AML-193 (cell line): ENCODE data around the gene PTPN23.
A peak's percentile ranks its signal among the peaks of the same experiment; 100 is the strongest.

Experiments
- DNase-seq, 2 experiments: peaks; one replicate each; lab custom pipeline; 2025; lab: John Stamatoyannopoulos, UW

The PTPN23 gene

GRCh38 chr3:47420511-47421484 is 40.0 kb downstream of the PTPN23 start:
- peak; percentile 88 to 94 for DNase-seq

DNA sequence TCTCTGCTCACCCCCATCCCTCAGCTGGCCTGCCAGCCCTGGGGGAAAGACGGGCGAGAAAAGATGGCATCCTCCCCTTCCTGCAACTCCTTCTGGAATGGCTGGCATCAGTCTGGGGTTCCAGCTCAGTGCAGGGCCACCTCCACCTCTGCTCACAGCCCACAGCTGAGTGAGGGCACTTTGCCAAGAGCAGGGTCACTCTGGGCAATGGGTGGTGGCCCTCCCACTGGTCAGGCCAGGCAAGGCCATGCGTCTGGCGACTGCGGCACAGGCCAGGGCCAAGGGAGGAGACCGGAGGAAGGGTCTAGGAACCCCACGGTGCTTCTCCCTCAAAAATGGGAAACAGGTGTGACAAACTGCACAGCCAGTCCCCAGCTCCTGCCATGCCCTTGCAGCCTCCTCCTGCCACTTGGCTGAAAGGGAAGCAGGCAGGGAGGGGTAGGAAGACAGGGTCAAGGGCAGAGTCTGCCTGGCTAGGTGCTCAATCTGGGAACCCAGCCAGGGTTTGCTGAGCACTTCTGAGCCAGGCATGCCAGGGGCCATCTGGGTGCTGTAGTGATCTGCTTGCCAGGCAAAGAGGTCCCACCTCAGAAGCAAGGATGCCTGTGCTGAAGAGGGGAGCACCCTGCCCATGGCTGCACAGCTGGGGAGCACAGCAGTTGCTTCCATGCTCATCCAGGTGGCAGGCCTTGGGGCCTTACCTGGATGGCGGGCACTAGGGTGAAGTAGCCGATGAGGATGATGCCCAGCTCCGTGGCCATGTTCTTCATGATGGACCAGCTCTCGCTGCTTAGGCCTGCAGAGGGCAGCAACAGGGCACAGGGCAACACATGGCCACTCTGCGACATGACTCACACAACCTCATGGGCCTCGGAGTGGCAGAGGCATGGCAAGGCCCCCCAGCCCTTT is 41.2 kb downstream of the PTPN23 start:
- peak; percentile 21 to 48 for DNase-seq

- no peak for DNase-seq
Observed at GRCh38 chr3:47422743-47423142, 41.9 kb downstream of the PTPN23 start.

- DNase-seq = no peak
Observed at GRCh38 chr3:47423548-47424145, 42.8 kb downstream of the PTPN23 start.

- DNase-seq = no peak
Observed at GRCh38 chr3:47424434-47425382, 43.9 kb downstream of the PTPN23 start.

DNA sequence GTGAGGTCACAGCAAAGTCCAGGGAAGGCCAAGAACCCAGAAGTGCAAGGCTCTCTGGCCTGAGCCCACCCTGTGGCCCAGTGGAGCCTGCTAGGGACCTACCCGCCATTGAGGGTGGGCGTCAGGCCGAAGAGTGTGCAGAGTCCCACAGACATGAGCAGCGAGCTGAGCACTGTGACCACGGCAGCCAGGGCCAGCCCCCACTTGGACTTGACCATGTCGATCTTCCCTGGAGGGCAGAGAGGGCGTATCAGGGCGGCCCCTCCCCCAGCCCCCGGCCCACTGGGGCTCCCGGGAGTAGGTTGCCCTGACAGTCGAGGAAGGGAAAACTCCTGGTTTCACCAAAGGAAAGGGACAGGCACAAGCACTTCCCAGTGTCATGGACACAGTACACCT is 44.6 kb downstream of the PTPN23 start:
- no peak for DNase-seq

GRCh38 chr3:47425959-47426358 is 45.1 kb downstream of the PTPN23 start:
- DNase-seq = no peak

GRCh38 chr3:47427866-47428265 is 47.0 kb downstream of the PTPN23 start:
- no peak for DNase-seq

DNA sequence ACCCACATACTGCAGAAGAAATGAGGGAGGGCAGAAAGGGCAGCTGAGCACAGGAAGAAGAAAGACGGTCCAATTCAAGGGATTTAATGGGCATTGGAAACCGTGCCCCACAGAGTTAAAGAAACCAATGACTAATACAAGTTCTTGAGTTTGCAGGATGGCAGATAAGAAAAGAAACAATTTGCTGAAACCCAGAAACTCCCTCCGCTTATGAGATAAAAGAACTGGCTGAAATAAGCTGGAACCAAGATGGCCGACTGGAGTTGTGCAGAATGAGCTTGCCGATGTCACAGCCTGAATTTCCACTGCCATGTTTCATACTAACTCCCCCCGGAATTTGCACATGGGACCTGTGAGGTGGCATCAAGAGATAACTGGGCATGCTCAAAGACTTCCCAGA is 47.8 kb downstream of the PTPN23 start:
- no peak for DNase-seq

DNA sequence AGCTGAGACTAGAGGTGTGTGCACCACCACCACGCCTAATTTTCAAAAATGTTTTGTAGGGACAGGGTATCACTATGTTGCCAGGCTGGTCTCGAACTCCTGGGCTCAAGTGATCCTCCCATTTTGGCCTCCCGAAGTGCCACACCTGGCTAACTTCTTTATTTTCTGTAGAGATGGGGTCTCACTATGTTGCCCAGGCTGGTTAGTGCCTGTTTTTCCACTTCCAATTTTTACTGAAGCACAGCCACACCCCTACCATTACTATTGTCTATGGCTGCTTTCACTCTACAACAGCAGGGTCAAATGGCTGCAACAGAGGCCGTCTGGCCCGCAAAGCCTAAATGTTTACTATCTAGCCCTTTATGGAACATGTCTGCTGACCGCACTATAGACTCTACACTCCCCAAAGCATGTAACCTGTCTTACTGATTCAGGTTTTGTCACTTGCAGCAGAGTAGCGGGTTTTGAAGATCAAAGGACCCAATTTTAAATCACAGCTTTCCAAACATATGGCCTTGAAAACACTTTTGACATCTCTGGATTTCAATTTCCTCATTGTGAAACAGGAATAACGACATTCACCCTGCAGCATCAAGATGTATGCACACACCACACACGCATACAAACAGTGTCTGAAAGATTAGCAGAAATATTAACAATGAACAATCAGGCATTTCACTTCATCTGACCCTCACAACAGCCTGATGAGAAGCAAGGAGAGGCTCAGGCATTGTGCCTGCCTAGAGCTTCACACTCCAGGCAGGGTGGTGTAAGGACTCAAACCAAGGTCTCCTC is 48.9 kb downstream of the PTPN23 start:
- no peak for DNase-seq

GRCh38 chr3:47430606-47431005 is 49.8 kb downstream of the PTPN23 start:
- no peak for DNase-seq

GRCh38 chr3:47431225-47431624 is 50.4 kb downstream of the PTPN23 start:
- DNase-seq = no peak

DNA sequence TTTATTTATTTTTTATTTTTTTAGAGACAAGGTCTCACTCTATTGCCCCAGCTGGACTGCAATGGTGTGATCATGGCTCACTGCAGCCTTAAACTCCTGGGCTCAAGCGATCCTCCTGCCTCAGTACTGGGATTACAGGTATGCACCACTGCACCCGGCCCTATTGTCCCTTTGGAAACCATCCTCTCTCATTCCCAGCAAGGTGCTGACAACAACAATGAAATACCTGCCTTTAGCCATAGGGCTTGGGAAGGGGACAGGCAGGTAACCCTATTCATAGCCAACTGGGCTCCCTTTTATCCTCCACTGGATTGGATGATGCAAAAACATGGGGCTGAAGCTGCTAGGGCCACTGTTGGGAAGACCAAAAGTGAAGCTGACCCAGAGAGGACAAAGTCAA is 51.9 kb downstream of the PTPN23 start:
- no peak for DNase-seq

DNA sequence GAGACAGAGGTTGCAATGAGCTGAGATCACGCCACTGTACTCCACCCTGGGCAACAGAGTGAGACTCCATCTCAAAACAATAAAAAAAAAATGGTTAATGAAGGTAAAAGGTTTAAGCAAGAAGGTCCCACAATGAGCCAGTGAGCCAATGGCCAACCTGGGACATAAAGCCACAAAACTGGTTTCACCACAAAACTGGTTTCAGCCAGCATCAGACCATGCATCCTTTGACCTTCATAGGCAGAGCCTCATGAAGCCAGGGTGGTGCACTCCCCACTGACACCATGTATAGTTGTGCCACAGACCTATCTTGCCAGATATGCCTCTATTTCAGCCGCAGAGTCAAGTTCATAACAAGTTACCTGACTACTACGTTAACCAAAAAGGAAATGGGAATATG is 53.0 kb downstream of the PTPN23 start:
- no peak for DNase-seq

GRCh38 chr3:47434849-47435248 is 54.0 kb downstream of the PTPN23 start:
- no peak for DNase-seq

DNA sequence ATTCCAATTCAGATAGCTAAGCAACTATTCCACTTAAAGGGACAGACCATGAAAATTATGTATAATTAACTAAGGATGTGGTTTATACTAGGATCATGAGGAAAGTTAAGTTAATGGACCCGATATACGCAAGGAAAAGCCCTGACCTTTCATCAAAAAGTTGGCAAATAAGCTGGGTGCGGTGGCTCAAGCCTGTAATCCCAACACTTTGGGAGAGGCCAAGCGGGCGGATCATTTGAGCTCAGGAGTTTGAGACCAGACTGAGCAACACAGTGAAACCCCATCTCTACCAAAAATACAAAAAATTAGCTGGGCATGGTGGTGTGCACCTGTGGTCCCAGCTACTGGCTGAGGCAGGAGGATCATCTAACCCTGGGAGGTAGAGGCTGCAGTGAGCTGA is 55.4 kb downstream of the PTPN23 start:
- no peak for DNase-seq

GRCh38 chr3:47440131-47440530 is 59.3 kb downstream of the PTPN23 start:
- DNase-seq = peak; percentile 15 to 48

GRCh38 chr3:47441796-47442551 is 61.2 kb downstream of the PTPN23 start:
- no peak for DNase-seq

GRCh38 chr3:47443611-47443995 is 62.8 kb downstream of the PTPN23 start:
- no peak for DNase-seq

GRCh38 chr3:47444103-47444502 is 63.3 kb downstream of the PTPN23 start:
- no peak for DNase-seq
